D721Med (cell line): ENCODE measurements around the gene PROB1.
"Not testable (repeated sequence)": the region's sequence is repeated elsewhere in the genome, so short reads cannot be mapped to it uniquely, and the experiment has no call there.

Source experiments
- DNase-seq: peaks from one replicate; pipeline ENCODE4 v3.0.0; 2011; ENCODE audit warnings: low spot score; ENCODE audit not compliant: insufficient read length
- FAIRE-seq: peaks from 2 replicates; lab custom pipeline; 2011; peaks lifted over from hg19 to GRCh38; lab: Jason Lieb, UNC
- TF ChIP-seq, protein P1 (sequence below): IDR thresholded peaks from 2 replicates; pipeline ENCODE4 v1.5.1; 2012; ENCODE audit warnings: mild to moderate bottlenecking, control low read depth; ENCODE audit not compliant: insufficient read depth; ENCODE audit errors: missing control alignments

PROB1 gene

DNA sequence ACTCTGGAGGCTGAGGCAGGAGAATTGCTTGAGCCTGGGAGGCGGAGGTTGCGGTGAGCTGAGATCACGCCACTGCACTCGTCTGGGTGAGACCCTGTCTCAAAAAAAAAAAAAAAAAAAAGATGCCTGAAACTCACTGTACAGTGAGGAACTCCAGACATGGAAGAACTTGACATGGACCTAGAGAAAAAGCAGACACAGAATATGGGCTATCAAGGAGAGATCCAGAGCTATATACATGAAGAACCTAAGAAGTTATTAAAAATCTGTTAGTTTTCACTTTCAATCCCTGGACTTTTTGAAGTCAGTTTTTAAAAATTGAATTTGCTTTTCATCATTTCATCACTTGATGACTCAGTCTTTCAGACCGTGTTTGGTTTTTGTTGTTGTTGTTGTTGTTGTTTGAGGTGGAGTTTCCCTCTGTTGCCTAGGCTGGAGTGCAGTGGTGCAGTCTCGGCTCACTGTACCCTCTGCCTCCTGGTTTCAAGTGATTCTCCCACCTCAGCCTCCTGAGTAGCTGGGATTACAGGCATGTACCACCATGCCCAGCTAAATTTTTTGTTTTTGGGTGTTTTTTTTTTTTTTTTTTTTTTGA, 33.0 kb downstream of the PROB1 start:
- DNase-seq: no peak
- TF ChIP-seq, protein P1, sequence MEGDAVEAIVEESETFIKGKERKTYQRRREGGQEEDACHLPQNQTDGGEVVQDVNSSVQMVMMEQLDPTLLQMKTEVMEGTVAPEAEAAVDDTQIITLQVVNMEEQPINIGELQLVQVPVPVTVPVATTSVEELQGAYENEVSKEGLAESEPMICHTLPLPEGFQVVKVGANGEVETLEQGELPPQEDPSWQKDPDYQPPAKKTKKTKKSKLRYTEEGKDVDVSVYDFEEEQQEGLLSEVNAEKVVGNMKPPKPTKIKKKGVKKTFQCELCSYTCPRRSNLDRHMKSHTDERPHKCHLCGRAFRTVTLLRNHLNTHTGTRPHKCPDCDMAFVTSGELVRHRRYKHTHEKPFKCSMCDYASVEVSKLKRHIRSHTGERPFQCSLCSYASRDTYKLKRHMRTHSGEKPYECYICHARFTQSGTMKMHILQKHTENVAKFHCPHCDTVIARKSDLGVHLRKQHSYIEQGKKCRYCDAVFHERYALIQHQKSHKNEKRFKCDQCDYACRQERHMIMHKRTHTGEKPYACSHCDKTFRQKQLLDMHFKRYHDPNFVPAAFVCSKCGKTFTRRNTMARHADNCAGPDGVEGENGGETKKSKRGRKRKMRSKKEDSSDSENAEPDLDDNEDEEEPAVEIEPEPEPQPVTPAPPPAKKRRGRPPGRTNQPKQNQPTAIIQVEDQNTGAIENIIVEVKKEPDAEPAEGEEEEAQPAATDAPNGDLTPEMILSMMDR: no peak
- FAIRE-seq: no peak

DNA sequence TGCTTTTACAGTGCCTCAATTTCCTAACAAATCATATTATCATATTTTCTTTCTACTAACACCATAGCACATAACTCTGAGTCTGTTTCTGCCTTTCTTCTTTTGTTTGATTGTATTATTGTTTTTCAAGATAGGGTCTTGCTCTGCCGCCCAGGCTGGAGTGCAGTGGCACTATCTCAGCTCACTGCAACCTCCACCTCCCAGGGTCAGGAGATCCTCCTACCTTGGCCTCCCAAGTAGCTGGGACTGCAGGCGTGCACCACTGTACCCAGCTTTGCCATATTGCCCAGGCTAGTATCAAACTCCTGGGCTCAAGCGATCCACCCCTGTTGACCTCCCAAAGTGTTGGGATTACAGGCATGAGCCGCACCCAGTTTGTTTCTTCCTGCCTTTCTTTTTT, 34.5 kb downstream of the PROB1 start:
- TF ChIP-seq, protein P1: no peak
- DNase-seq (no peak), FAIRE-seq (no peak)

DNA sequence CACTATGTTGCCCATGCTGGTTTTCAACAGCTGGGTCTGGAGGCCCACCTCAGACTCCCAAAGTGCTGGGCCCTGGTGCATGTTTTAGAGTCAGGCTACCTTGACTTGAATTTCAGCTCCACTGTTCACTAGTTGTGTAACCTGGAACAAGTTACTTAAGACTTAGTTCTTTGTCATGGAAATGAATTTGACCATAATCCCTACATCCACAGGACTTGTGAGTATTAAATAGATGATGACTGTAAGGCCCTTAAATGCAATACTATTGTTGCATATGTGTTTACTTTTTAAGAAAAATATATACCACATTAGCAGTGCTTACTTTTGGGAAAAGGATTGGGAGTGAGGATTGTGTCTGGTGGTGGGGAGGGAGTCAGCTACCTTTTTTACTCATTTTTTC, 36.8 kb downstream of the PROB1 start:
- TF ChIP-seq, protein P1: no peak
- FAIRE-seq (no peak), DNase-seq (no peak)

DNA sequence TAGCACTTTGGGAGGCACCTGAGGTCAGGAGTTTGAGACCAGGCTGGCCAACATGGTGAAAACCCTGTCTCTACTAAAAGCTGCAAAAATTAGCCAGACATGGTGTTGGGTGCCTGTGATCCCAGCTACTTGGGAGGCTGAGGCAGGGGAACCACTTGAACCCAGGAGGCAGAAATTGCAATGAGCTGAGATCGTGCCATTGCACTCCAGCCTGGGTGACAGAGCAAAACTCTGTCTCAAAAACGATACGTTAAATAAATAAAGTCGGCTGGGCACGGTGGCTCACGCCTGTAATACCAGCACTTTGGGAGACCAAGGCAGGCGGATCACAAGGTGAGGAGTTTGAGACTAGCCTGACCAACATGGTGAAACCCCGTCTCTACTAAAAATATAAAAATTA, 39.0 kb downstream of the PROB1 start:
- not testable (repeated sequence) for FAIRE-seq, DNase-seq

DNA sequence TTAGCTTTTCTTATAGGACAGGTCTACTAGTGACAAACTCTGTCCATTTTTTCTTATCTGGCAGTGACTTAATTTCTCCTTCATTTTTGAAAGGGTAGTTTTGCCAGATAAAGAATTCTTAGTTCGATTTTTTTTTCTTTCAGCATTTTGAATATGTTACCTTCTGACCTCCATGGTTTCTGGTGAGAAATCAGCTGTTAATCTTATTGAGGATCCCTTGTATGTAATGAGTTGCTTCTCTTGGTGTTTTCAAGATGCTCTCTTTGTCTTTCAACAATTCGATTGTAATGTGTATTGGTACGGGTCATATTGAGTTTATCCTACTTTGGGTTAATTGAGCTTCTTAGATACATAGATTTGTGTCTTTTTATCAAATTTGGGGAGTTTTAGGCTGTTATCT, 40.7 kb downstream of the PROB1 start:
- FAIRE-seq (no peak), DNase-seq (no peak)
- TF ChIP-seq, protein P1: no peak

DNA sequence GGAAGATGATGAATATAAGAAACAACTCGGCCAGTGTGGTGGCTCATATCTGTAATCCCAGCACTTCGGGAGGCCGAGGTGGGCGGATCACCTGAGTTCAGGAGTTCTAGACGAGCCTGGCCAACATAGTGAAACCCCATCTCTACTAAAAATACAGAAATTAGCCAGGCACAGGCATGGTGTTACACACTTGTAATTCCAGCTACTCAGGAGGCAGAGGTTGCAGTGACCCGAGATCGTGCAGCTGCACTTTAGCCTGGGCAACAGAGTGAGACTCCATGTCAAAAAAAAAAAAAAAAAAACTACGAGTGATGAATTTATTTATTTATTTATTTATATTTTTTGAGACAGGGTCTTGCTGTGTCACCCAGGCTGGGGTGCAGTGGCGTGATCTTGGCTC, 47.0 kb downstream of the PROB1 start:
- DNase-seq: not testable (repeated sequence)

DNA sequence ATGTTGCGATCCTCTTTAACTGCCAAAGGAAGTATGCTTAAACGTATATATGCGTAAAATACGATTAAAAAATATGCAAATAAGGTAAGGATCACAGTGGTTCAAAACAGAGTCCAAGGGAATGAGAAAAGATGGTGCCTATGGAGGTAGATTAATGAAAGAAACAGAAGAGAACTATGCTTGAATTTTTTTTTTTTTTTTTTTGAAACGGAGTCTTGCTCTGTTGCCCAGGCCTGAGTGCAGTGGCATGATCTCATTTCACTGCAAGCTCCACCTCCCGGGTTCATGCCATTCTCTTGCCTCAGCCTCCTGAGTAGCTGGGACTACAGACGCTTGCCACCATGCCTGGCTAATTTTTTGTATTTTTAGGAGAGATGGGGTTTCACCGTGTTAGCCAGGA, 49.5 kb downstream of the PROB1 start:
- FAIRE-seq, DNase-seq: not testable (repeated sequence)

More for the DNA sequence above, 47.0 kb downstream of the PROB1 start:
- not testable (repeated sequence) for FAIRE-seq

DNA sequence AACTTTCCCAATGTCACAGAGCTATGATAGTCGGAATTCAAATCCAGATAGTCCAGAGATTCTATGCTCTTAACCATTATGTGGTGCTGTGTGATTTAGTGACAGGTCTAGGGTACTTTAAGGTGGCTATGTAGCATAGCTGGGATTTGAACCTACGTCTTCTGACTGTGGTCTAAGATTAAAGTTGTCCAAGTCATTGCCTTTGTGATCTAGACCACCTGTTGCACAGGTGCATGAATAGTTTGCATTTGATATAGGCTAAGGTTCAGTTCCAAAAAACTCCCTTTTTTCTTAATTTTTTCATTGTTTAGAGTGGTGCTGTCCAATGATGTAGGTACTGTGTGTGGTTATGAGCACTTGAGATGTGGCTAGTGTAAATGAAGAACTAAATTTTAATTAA, 50.7 kb downstream of the PROB1 start:
- TF ChIP-seq, protein P1: no peak
- DNase-seq: no peak
- no peak for FAIRE-seq

DNA sequence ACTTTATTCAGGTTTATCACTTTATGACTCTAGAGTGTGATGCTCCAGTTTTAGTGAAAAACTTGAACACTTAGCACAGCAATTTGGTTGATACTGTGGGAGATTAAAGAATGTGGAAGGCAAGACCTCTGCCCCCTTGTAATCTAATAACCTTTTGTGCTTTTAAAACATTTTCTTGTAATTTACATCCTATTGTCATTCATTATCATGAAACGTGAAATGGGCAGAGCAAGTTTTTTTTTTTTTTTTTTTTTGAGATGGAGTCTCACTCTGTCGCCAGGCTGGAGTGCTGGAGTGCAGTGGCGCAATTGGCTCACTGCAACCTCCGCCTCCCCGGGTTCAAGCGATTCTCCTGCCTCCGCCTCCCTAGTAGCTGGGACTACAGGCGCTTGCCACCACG, 51.4 kb downstream of the PROB1 start:
- TF ChIP-seq, protein P1: no peak
- no peak for DNase-seq
- FAIRE-seq: no peak
